Measurements from ENCODE around the gene ROPN1B. TPM values are rescaled to one million over a fixed set of nuclear protein-coding genes. Genes with fewer than 3 reads are reported as not detected.
A peak's percentile ranks its signal among the peaks of the same experiment; 100 is the strongest.

Gene ROPN1B
- total and polyA plus RNA-seq, 2 donors (not counting 1 experiment from before 2014, with no cell fraction given): not detected

DNA sequence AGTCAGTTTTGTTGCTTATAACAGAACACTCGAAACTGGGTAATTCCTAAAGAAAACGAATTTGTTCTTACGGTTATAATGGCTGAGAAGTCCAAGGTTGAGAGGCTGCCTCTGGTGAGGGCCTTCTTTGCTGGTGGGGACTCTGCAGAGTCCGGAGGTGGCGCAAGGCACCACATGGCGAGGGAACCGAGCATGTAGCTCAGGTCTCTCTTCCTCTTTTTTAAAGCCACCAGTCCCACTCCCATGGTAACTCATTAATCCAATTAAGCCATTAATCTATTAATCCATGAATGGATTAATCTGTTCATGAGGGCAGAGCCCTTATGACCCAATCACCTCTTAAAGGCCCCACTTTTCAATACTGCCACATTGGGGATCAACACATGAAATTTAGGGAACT is 50.0 kb downstream of the ROPN1B start:
- Histone ChIP-seq H2AFZ (ENCODE audit: low read length) (no peak overlapping the region), H3K27me3 (ENCODE audit: control insufficient read depth, insufficient read depth, low read length) (no peaks in the 10 kb centered on the region), H3K9me3 (ENCODE audit: control insufficient read depth, insufficient read depth, low read depth, low read length) (no peaks in the 10 kb centered on the region), H3K9ac (ENCODE audit: insufficient read depth, low read length) (no peak overlapping the region), H4K20me1 (ENCODE audit: control insufficient read depth, extremely low read depth, insufficient read depth, low read length) (no peaks in the 10 kb centered on the region), H3K79me2 (ENCODE audit: control insufficient read depth, insufficient read depth, low read length) (no peaks in the 10 kb centered on the region), H3K4me2 (ENCODE audit: extremely low read depth, insufficient read depth, low read length) (no peak overlapping the region), H3K27ac (ENCODE audit: insufficient read depth, low read length) (no peak overlapping the region), H3K36me3 (ENCODE audit: control insufficient read depth, insufficient read depth, low read length) (no peaks in the 10 kb centered on the region), H3K4me1 (ENCODE audit: control insufficient read depth, extremely low read depth, insufficient read depth, low read length) (no peaks in the 10 kb centered on the region), H3K4me3 (replicated peaks in 1 of 4; ENCODE audit: control extremely low read depth in 1 of 4, insufficient read depth in 1 of 4, low read depth in 3 of 4, low read length in 4 of 4) (no peak overlapping the region)
- no peak for TF ChIP-seq EZH2 (IDR thresholded peaks at IDR 0.05; ENCODE audit: low read length, missing control alignments)
- TF ChIP-seq, protein P1, sequence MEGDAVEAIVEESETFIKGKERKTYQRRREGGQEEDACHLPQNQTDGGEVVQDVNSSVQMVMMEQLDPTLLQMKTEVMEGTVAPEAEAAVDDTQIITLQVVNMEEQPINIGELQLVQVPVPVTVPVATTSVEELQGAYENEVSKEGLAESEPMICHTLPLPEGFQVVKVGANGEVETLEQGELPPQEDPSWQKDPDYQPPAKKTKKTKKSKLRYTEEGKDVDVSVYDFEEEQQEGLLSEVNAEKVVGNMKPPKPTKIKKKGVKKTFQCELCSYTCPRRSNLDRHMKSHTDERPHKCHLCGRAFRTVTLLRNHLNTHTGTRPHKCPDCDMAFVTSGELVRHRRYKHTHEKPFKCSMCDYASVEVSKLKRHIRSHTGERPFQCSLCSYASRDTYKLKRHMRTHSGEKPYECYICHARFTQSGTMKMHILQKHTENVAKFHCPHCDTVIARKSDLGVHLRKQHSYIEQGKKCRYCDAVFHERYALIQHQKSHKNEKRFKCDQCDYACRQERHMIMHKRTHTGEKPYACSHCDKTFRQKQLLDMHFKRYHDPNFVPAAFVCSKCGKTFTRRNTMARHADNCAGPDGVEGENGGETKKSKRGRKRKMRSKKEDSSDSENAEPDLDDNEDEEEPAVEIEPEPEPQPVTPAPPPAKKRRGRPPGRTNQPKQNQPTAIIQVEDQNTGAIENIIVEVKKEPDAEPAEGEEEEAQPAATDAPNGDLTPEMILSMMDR (conservative IDR thresholded peaks at IDR 0.05 in 1 of 2, IDR thresholded peaks at IDR 0.05 in 1 of 2; ENCODE audit: low read depth in 1 of 2, low read length in 2 of 2): no peak
- DNase-seq (ENCODE audit: low read depth in 2 of 2): no peak

- H3K79me2 ChIP-seq (ENCODE audit: control insufficient read depth, insufficient read depth, low read length): no peaks in the 10 kb centered on the region
- no peaks in the 10 kb centered on the region for H3K27me3 ChIP-seq (ENCODE audit: control insufficient read depth, insufficient read depth, low read length)
- no peak overlapping the region for H3K9ac ChIP-seq (ENCODE audit: insufficient read depth, low read length)
- H2AFZ ChIP-seq (ENCODE audit: low read length): no peak overlapping the region
- no peaks in the 10 kb centered on the region for H4K20me1 ChIP-seq (ENCODE audit: control insufficient read depth, extremely low read depth, insufficient read depth, low read length)
- H3K4me2 ChIP-seq (ENCODE audit: extremely low read depth, insufficient read depth, low read length): no peak overlapping the region
- H3K27ac ChIP-seq (ENCODE audit: insufficient read depth, low read length): no peak overlapping the region
- TF ChIP-seq, protein P1 (conservative IDR thresholded peaks at IDR 0.05 in 1 of 2, IDR thresholded peaks at IDR 0.05 in 1 of 2; ENCODE audit: low read depth in 1 of 2, low read length in 2 of 2): no peak
- TF ChIP-seq EZH2 (IDR thresholded peaks at IDR 0.05; ENCODE audit: low read length, missing control alignments): no peak
- no peak overlapping the region for H3K4me3 ChIP-seq (replicated peaks in 1 of 4; ENCODE audit: control extremely low read depth in 1 of 4, insufficient read depth in 1 of 4, low read depth in 3 of 4, low read length in 4 of 4)
- H3K9me3 ChIP-seq (ENCODE audit: control insufficient read depth, insufficient read depth, low read depth, low read length): no peaks in the 10 kb centered on the region
- no peak for DNase-seq (ENCODE audit: low read depth in 2 of 2)
- H3K4me1 ChIP-seq (ENCODE audit: control insufficient read depth, extremely low read depth, insufficient read depth, low read length): no peaks in the 10 kb centered on the region
- H3K36me3 ChIP-seq (ENCODE audit: control insufficient read depth, insufficient read depth, low read length): no peaks in the 10 kb centered on the region
Measured at GRCh38 chr3:126019683-126020082, 50.7 kb downstream of the ROPN1B start.

- Histone ChIP-seq H3K79me2 (ENCODE audit: control insufficient read depth, insufficient read depth, low read length) (no peaks in the 10 kb centered on the region), H3K36me3 (ENCODE audit: control insufficient read depth, insufficient read depth, low read length) (no peaks in the 10 kb centered on the region), H3K27me3 (ENCODE audit: control insufficient read depth, insufficient read depth, low read length) (no peaks in the 10 kb centered on the region), H3K4me1 (ENCODE audit: control insufficient read depth, extremely low read depth, insufficient read depth, low read length) (no peaks in the 10 kb centered on the region), H3K9ac (ENCODE audit: insufficient read depth, low read length) (no peak overlapping the region), H4K20me1 (ENCODE audit: control insufficient read depth, extremely low read depth, insufficient read depth, low read length) (no peaks in the 10 kb centered on the region), H3K4me3 (replicated peaks in 1 of 4; ENCODE audit: control extremely low read depth in 1 of 4, insufficient read depth in 1 of 4, low read depth in 3 of 4, low read length in 4 of 4) (no peak overlapping the region), H3K27ac (ENCODE audit: insufficient read depth, low read length) (no peak overlapping the region), H3K4me2 (ENCODE audit: extremely low read depth, insufficient read depth, low read length) (no peak overlapping the region), H3K9me3 (ENCODE audit: control insufficient read depth, insufficient read depth, low read depth, low read length) (no peaks in the 10 kb centered on the region), H2AFZ (ENCODE audit: low read length) (no peak overlapping the region)
- DNase-seq (ENCODE audit: low read depth in 2 of 2): peak in 1 of 2 donors; percentile 38
- TF ChIP-seq, protein P1 (conservative IDR thresholded peaks at IDR 0.05 in 1 of 2, IDR thresholded peaks at IDR 0.05 in 1 of 2; ENCODE audit: low read depth in 1 of 2, low read length in 2 of 2): no peak
- no peak for TF ChIP-seq EZH2 (IDR thresholded peaks at IDR 0.05; ENCODE audit: low read length, missing control alignments)
Measured at GRCh38 chr3:126021224-126021623, 52.2 kb downstream of the ROPN1B start.

All from fibroblast of lung (primary cell).